ENCODE results near the gene USHBP1. TPM values are rescaled to one million over a fixed set of nuclear protein-coding genes. Genes with fewer than 3 reads are reported as not detected.
A peak's percentile ranks its signal among the peaks of the same experiment; 100 is the strongest.

Gene USHBP1
- total and polyA plus RNA-seq, 2 donors (not counting 1 experiment from before 2014, with no cell fraction given): not detected

DNA sequence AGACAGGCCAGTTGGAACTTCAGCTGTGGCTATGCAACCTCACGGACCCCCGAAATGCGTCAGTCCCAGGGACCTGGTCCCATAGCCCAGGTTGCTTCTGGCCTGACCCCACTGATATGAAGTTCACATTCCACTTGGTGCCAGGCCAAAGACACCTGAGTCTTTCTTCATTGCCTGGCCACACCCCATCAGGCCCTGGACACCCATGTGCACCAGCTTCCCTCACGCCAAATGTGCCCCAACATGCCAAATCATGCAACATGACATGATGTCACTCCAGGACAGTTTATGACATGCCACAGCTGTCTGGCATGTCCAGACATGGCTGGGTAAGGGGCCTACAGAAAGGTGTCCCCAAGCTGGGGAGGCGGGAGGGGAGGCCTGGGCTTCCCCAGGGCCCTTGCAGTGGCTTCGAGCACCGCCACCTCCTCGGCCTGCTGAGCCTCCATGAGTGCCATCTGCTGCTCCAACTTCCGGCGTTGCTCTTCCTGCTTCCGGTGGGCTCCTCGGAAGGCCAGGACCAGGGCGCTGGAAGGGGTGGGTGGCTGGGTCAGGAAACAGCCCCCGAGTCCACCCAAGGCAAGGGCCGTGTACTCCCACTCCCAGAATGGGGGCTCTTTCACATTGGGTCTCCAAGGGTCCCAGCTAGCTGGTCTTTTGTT is 14.5 kb downstream of the USHBP1 start:
- H3K79me2 ChIP-seq (ENCODE audit: control insufficient read depth, insufficient read depth, low read length): peaks cover under 1% of the 10 kb centered on the region
- no peak overlapping the region for H2AFZ ChIP-seq (ENCODE audit: low read length)

DNA sequence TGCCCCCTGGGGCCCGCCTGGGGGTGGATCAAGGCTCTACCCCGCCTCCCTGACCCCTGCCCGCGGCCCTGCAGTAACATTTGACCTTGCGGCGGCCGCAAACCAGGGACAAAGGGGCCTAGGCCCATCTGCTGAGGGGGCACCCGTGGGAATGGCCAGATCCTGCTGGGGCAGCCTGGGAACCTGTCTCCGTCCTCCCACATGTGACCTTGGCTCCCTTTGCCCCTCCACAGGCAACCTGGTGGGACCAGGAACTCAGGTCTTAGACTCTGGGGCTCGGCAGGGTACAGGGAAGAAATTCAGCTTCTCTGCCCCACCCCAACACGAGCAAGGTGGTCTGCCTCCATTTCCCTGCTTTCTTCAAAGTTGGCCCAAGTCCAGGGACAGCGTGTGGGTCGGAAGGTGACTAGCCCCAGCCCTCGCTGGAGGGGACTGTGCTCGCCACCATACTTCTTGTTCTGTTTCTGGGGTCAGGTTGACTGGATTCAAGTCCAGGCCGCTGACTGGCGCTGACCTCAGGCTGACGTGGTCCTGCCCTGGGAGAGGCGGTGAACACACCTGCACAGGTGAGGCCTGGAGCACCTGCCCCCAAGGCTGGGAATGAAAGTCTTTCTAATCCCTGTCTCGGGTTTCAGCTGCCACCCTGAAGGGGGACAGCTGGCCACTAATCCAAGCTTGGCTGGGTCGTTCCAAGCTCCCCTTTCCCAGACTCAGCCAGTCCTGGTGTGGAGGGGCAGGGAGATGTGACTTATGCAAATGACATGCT is 16.4 kb downstream of the USHBP1 start:
- H3K27me3 ChIP-seq (ENCODE audit: control insufficient read depth, insufficient read depth, low read length): no peaks in the 10 kb centered on the region
- no peak for DNase-seq (ENCODE audit: low read depth in 2 of 2)
- H2AFZ ChIP-seq (ENCODE audit: low read length): no peak overlapping the region
- no peak overlapping the region for H3K4me3 ChIP-seq (replicated peaks in 1 of 4; ENCODE audit: control extremely low read depth in 1 of 4, insufficient read depth in 1 of 4, low read depth in 3 of 4, low read length in 4 of 4)
- H3K9me3 ChIP-seq (ENCODE audit: control insufficient read depth, insufficient read depth, low read depth, low read length): no peaks in the 10 kb centered on the region
- TF ChIP-seq, protein P1, sequence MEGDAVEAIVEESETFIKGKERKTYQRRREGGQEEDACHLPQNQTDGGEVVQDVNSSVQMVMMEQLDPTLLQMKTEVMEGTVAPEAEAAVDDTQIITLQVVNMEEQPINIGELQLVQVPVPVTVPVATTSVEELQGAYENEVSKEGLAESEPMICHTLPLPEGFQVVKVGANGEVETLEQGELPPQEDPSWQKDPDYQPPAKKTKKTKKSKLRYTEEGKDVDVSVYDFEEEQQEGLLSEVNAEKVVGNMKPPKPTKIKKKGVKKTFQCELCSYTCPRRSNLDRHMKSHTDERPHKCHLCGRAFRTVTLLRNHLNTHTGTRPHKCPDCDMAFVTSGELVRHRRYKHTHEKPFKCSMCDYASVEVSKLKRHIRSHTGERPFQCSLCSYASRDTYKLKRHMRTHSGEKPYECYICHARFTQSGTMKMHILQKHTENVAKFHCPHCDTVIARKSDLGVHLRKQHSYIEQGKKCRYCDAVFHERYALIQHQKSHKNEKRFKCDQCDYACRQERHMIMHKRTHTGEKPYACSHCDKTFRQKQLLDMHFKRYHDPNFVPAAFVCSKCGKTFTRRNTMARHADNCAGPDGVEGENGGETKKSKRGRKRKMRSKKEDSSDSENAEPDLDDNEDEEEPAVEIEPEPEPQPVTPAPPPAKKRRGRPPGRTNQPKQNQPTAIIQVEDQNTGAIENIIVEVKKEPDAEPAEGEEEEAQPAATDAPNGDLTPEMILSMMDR (conservative IDR thresholded peaks at IDR 0.05 in 1 of 2, IDR thresholded peaks at IDR 0.05 in 1 of 2; ENCODE audit: low read depth in 1 of 2, low read length in 2 of 2): no peak
- no peak for TF ChIP-seq EZH2 (IDR thresholded peaks at IDR 0.05; ENCODE audit: low read length, missing control alignments)
- no peak overlapping the region for H3K27ac ChIP-seq (ENCODE audit: insufficient read depth, low read length)
- H3K9ac ChIP-seq (ENCODE audit: insufficient read depth, low read length): no peak overlapping the region
- peaks cover 9% of the 10 kb centered on the region for H3K4me1 ChIP-seq (ENCODE audit: control insufficient read depth, extremely low read depth, insufficient read depth, low read length)
- no peak overlapping the region for H3K4me2 ChIP-seq (ENCODE audit: extremely low read depth, insufficient read depth, low read length)
- no peaks in the 10 kb centered on the region for H4K20me1 ChIP-seq (ENCODE audit: control insufficient read depth, extremely low read depth, insufficient read depth, low read length)
- no peaks in the 10 kb centered on the region for H3K36me3 ChIP-seq (ENCODE audit: control insufficient read depth, insufficient read depth, low read length)
- H3K79me2 ChIP-seq (ENCODE audit: control insufficient read depth, insufficient read depth, low read length): peaks cover 18% of the 10 kb centered on the region

More for the DNA sequence above, 14.5 kb downstream of the USHBP1 start:
- TF ChIP-seq, protein P1 (conservative IDR thresholded peaks at IDR 0.05 in 1 of 2, IDR thresholded peaks at IDR 0.05 in 1 of 2; ENCODE audit: low read depth in 1 of 2, low read length in 2 of 2): no peak
- TF ChIP-seq EZH2 (IDR thresholded peaks at IDR 0.05; ENCODE audit: low read length, missing control alignments): no peak
- H3K4me2 ChIP-seq (ENCODE audit: extremely low read depth, insufficient read depth, low read length): no peak overlapping the region
- H3K27me3 ChIP-seq (ENCODE audit: control insufficient read depth, insufficient read depth, low read length): no peaks in the 10 kb centered on the region
- no peaks in the 10 kb centered on the region for H3K9me3 ChIP-seq (ENCODE audit: control insufficient read depth, insufficient read depth, low read depth, low read length)
- H3K36me3 ChIP-seq (ENCODE audit: control insufficient read depth, insufficient read depth, low read length): no peaks in the 10 kb centered on the region
- no peak overlapping the region for H3K27ac ChIP-seq (ENCODE audit: insufficient read depth, low read length)
- H4K20me1 ChIP-seq (ENCODE audit: control insufficient read depth, extremely low read depth, insufficient read depth, low read length): no peaks in the 10 kb centered on the region
- H3K9ac ChIP-seq (ENCODE audit: insufficient read depth, low read length): no peak overlapping the region
- DNase-seq (ENCODE audit: low read depth in 2 of 2): no peak
- no peak overlapping the region for H3K4me3 ChIP-seq (replicated peaks in 1 of 4; ENCODE audit: control extremely low read depth in 1 of 4, insufficient read depth in 1 of 4, low read depth in 3 of 4, low read length in 4 of 4)
- H3K4me1 ChIP-seq (ENCODE audit: control insufficient read depth, extremely low read depth, insufficient read depth, low read length): peaks cover 9% of the 10 kb centered on the region

DNA sequence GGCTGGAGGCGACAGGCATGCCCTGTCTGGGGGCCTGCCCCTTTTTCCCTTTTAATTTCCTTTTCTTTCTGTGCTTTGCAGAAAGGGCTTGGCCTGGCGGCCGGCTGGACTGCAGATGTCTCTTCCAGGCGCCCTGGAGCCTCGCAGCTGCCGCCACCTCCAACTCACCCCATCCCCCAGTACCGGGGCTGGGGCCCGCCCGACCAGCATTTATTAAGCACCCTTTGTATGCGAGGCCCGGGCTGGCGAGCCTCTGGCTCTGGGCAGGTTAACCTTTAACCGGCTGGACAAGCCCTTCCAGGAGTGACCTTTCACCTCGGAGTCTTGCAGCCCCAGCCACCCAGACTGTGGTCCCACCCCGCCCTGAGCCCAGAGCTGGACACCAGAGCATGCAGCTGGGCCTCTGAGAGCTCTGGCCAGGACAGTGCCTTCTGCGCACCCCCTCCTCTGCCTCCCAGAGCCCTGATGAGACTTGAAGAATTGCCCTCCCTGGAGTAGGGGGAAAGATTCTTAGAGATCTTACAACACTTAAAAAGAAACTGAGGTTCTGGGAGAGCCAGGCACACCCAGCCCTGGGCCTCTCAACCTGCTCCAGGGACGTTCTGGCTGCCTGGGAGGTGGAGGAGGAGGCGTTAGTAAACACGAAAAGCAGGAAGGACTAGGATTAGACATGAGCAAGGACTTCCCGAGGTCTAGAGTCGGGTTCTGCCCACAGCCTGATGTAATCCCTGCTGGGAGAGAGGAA is 17.7 kb downstream of the USHBP1 start:
- no peaks in the 10 kb centered on the region for H3K36me3 ChIP-seq (ENCODE audit: control insufficient read depth, insufficient read depth, low read length)
- peak overlapping the region; percentile 67 for H3K27ac ChIP-seq (ENCODE audit: insufficient read depth, low read length)
- no peaks in the 10 kb centered on the region for H3K27me3 ChIP-seq (ENCODE audit: control insufficient read depth, insufficient read depth, low read length)
- no peaks in the 10 kb centered on the region for H3K9me3 ChIP-seq (ENCODE audit: control insufficient read depth, insufficient read depth, low read depth, low read length)
- H3K79me2 ChIP-seq (ENCODE audit: control insufficient read depth, insufficient read depth, low read length): peaks cover 29% of the 10 kb centered on the region
- H2AFZ ChIP-seq (ENCODE audit: low read length): no peak overlapping the region
- H3K9ac ChIP-seq (ENCODE audit: insufficient read depth, low read length): no peak overlapping the region
- TF ChIP-seq EZH2 (IDR thresholded peaks at IDR 0.05; ENCODE audit: low read length, missing control alignments): no peak
- TF ChIP-seq, protein P1 (conservative IDR thresholded peaks at IDR 0.05 in 1 of 2, IDR thresholded peaks at IDR 0.05 in 1 of 2; ENCODE audit: low read depth in 1 of 2, low read length in 2 of 2): no peak
- DNase-seq (ENCODE audit: low read depth in 2 of 2): peak in 1 of 2 donors; percentile 37
- H3K4me1 ChIP-seq (ENCODE audit: control insufficient read depth, extremely low read depth, insufficient read depth, low read length): peaks cover 9% of the 10 kb centered on the region
- H4K20me1 ChIP-seq (ENCODE audit: control insufficient read depth, extremely low read depth, insufficient read depth, low read length): no peaks in the 10 kb centered on the region
- peak overlapping the region in 3 of 4 experiments; percentile 36 to 56 (median 38) for H3K4me3 ChIP-seq (replicated peaks in 1 of 4; ENCODE audit: control extremely low read depth in 1 of 4, insufficient read depth in 1 of 4, low read depth in 3 of 4, low read length in 4 of 4)
- no peak overlapping the region for H3K4me2 ChIP-seq (ENCODE audit: extremely low read depth, insufficient read depth, low read length)

Data from fibroblast of lung (primary cell).